ENCODE data around the gene MS4A10. TPM values are rescaled to one million over a fixed set of nuclear protein-coding genes. Genes with fewer than 3 reads are reported as not detected.

MS4A10 gene
- total RNA-seq, 2 experiments from 2014 or later, result not detected

GRCh38 chr11:60848714-60849151, 63.6 kb downstream of the MS4A10 start:
- no peak for DNase-seq
- Mint-ChIP-seq H3K36me3 (ENCODE audit: low read depth) (peaks cover 54% of the 10 kb centered on the region), H3K27ac (no peak overlapping the region), H3K9me3 (no peaks in the 10 kb centered on the region), H3K4me1 (ENCODE audit: low read depth) (peaks cover 20% of the 10 kb centered on the region), H3K4me3 (no peak overlapping the region), H3K27me3 (ENCODE audit: low read depth) (no peaks in the 10 kb centered on the region)
- CTCF ChIA-PET, result interaction anchor here (0.8 kb wide), 1 partner anchor 11 kb away, joined by 3 read pairs; no protein-coding TSS in a partner anchor
- intact Hi-C loops (cut with micrococcal nuclease), result loop anchor here (10.0 kb wide), 1 partner anchor 316 kb away; the partner anchor contains the start of gene VPS37C

- peaks cover 9% of the 10 kb centered on the region for H3K4me1 Mint-ChIP-seq (ENCODE audit: low read depth)
- H3K27ac Mint-ChIP-seq, result no peak overlapping the region
- intact Hi-C loops (cut with micrococcal nuclease), result loop anchor here (10.0 kb wide), 1 partner anchor 315 kb away; the partner anchor contains the start of gene VPS37C
- DNase-seq, result no peak
- H3K36me3 Mint-ChIP-seq (ENCODE audit: low read depth), result peaks cover 45% of the 10 kb centered on the region
- no peak overlapping the region for H3K4me3 Mint-ChIP-seq
- CTCF ChIA-PET, result interaction anchor here (1.4 kb wide), 1 partner anchor 19 kb away, joined by 3 read pairs; no protein-coding TSS in a partner anchor
- no peaks in the 10 kb centered on the region for H3K27me3 Mint-ChIP-seq (ENCODE audit: low read depth)
- H3K9me3 Mint-ChIP-seq, result no peaks in the 10 kb centered on the region
Observed at GRCh38 chr11:60849641-60850520, 64.7 kb downstream of the MS4A10 start.

Other genes starting within 250 kb of the MS4A10 start
- not detected for gene MS4A8, start 85.7 kb upstream of the MS4A10 start, total RNA-seq
- gene MS4A18, start 60.6 kb upstream of the MS4A10 start, total RNA-seq, result not detected
- not detected for gene MS4A15, start 28.5 kb upstream of the MS4A10 start, total RNA-seq
- gene CCDC86, start 56.8 kb downstream of the MS4A10 start, total RNA-seq, result 10 to 100 TPM; 38.8 to 41.2 TPM
- under 1 TPM; 0.14 to 0.17 TPM for gene PTGDR2, start 70.6 kb downstream of the MS4A10 start, total RNA-seq
- not detected for gene ZP1, start 82.2 kb downstream of the MS4A10 start, total RNA-seq
- gene PRPF19, start 121.3 kb downstream of the MS4A10 start, total RNA-seq, result 100 to 1,000 TPM; 108 to 119 TPM
- 100 to 1,000 TPM in 1 of 2 experiments, 10 to 100 TPM in 1; 94.0 to 103 TPM for gene TMEM109, start 128.8 kb downstream of the MS4A10 start, total RNA-seq
- gene TMEM132A, start 139.1 kb downstream of the MS4A10 start, total RNA-seq, result 1 to 10 TPM; 1.2 to 2.3 TPM
- 1 to 10 TPM; 5.6 to 5.8 TPM for gene SLC15A3, start 166.8 kb downstream of the MS4A10 start, total RNA-seq
- gene CD6, start 186.3 kb downstream of the MS4A10 start, total RNA-seq, result 100 to 1,000 TPM; 227 to 234 TPM

All from activated naive CD4-positive, alpha-beta T cell treated with anti-CD3 and anti-CD28 coated beads for 36 hours (primary cell).